RWPE1 (cell line): ENCODE data around the gene MON2.
A peak's percentile ranks its signal among the peaks of the same experiment; 100 is the strongest.

Experiments used
- CTCF ChIA-PET: fragments of 350-600 bp; sonication (Branson Sonifier 250); formaldehyde crosslinking; extraction: SDS; loops from one replicate; lab custom pipeline; 2021; lab: Yijun Ruan, JAX
- POLR2A ChIA-PET: fragments of 400-600 bp; formaldehyde crosslinking; extraction: SDS; loops from one replicate; lab custom pipeline; 2020; ENCODE audit warnings: antibody characterized with exemption; ENCODE audit not compliant: low non-redundant PET; lab: Yijun Ruan, JAX
- DNase-seq: peaks from one replicate; pipeline ENCODE4 v3.0.0; 2012; ENCODE audit warnings: low spot score
- H3K27ac ChIP-seq: fragments of 450-650 bp; 2 replicates; pipeline ENCODE4 v1.5.1; 2017
- CTCF ChIP-seq: fragments of 450-650 bp; conservative IDR thresholded peaks from 2 replicates; pipeline ENCODE4 v1.5.1; 2017; ENCODE audit warnings: low read depth, mild to moderate bottlenecking

The MON2 gene

GRCh38 chr12:62598846-62599245, 132.2 kb downstream of the MON2 start:
- H3K27ac ChIP-seq = no peak overlapping the region
- no peak for DNase-seq
- POLR2A ChIA-PET = no interaction called here
- TF ChIP-seq CTCF = no peak
- CTCF ChIA-PET = no interaction called here

GRCh38 chr12:62599854-62600437, 133.3 kb downstream of the MON2 start:
- no peak overlapping the region for H3K27ac ChIP-seq
- ChIA-PET POLR2A (no interaction called here), CTCF (interaction anchor here (1.1 kb wide), 1 partner anchor 199 kb away, joined by 6 read pairs; no protein-coding TSS in a partner anchor)
- TF ChIP-seq CTCF = no peak
- no peak for DNase-seq

GRCh38 chr12:62601765-62602164, 135.1 kb downstream of the MON2 start:
- H3K27ac ChIP-seq = peak overlapping the region; percentile 100
- ChIA-PET CTCF (interaction anchor here (1.1 to 1.8 kb wide), 2 partner anchors 193 to 392 kb away, joined by 3 to 13 read pairs; no protein-coding TSS in a partner anchor), POLR2A (interaction anchor here (0.6 kb wide), 1 partner anchor 22 kb away, joined by 6 read pairs; no protein-coding TSS in a partner anchor)
- DNase-seq = no peak
- no peak for TF ChIP-seq CTCF

- ChIA-PET POLR2A (interaction anchor here (0.6 kb wide), 1 partner anchor 23 kb away, joined by 6 read pairs; no protein-coding TSS in a partner anchor), CTCF (interaction anchor here (1.1 to 1.8 kb wide), 2 partner anchors 192 to 392 kb away, joined by 3 to 13 read pairs; no protein-coding TSS in a partner anchor)
- H3K27ac ChIP-seq = peak overlapping the region; percentile 100
- no peak for TF ChIP-seq CTCF
- peak; percentile 72 for DNase-seq
Observed at GRCh38 chr12:62602255-62603060, 135.8 kb downstream of the MON2 start.

GRCh38 chr12:62603061-62603810, 136.6 kb downstream of the MON2 start:
- peak; percentile 73 for DNase-seq
- POLR2A ChIA-PET = no interaction called here
- TF ChIP-seq CTCF = peak; percentile 52
- H3K27ac ChIP-seq = peak overlapping the region; percentile 100
- CTCF ChIA-PET = interaction anchor here (1.1 to 1.8 kb wide), 3 partner anchors 22 to 196 kb away, joined by 4 to 13 read pairs (median 8); no protein-coding TSS in a partner anchor

GRCh38 chr12:62603811-62604098, 137.1 kb downstream of the MON2 start:
- no peak for DNase-seq
- ChIA-PET CTCF (interaction anchor here (0.5 to 1.2 kb wide), 4 partner anchors 19 to 196 kb away, joined by 3 to 8 read pairs (median 4); no protein-coding TSS in a partner anchor), POLR2A (no interaction called here)
- no peak for TF ChIP-seq CTCF
- peak overlapping the region; percentile 100 for H3K27ac ChIP-seq
